ENCODE data around the gene PRR19.

Gene PRR19

GRCh38 chr19:42348211-42348610 is 46.3 kb downstream of the PRR19 start:
- DNase-seq (ENCODE audit: low spot score) (no peak), FAIRE-seq (no peak)

- no peak for FAIRE-seq
Measured at GRCh38 chr19:42349378-42350107, 47.6 kb downstream of the PRR19 start.

GRCh38 chr19:42350417-42350816 is 48.5 kb downstream of the PRR19 start:
- DNase-seq (ENCODE audit: low spot score) (no peak), FAIRE-seq (no peak)

More at GRCh38 chr19:42349378-42350107, 47.6 kb downstream of the PRR19 start:
- no peak for DNase-seq (ENCODE audit: low spot score)

- DNase-seq (ENCODE audit: low spot score) (no peak), FAIRE-seq (no peak)
Measured at GRCh38 chr19:42351079-42351735, 49.3 kb downstream of the PRR19 start.

- FAIRE-seq, result no peak
- DNase-seq (ENCODE audit: low spot score), result peak; percentile 33
Measured at GRCh38 chr19:42352301-42353259, 50.6 kb downstream of the PRR19 start.

GRCh38 chr19:42353341-42354015 is 51.5 kb downstream of the PRR19 start:
- no peak for DNase-seq (ENCODE audit: low spot score)
- no peak for FAIRE-seq

GRCh38 chr19:42355896-42356295 is 54.0 kb downstream of the PRR19 start:
- DNase-seq (ENCODE audit: low spot score) (no peak), FAIRE-seq (no peak)

DNA sequence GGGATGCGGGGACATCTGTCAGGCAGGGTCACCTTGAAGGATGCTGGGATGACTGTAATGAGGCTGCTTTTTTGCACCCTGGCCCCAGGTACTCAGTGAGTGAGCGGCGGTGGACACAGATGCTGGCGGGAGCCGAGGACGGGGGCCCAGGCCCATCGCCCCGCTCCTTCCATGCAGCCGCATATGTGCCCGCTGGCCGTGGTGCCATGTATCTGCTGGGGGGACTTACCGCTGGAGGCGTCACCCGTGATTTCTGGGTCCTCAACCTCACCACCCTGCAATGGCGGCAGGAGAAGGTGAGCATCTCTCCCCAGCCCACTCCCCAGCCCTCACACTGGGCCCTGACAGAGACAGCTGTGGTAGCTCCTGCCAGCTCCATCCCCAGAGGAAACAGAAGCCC is 54.8 kb downstream of the PRR19 start:
- FAIRE-seq, result no peak
- DNase-seq (ENCODE audit: low spot score), result no peak

GRCh38 chr19:42357290-42357689 is 55.4 kb downstream of the PRR19 start:
- no peak for DNase-seq (ENCODE audit: low spot score)
- no peak for FAIRE-seq
